Measurements from ENCODE around the gene MEIS2.

Gene MEIS2

DNA sequence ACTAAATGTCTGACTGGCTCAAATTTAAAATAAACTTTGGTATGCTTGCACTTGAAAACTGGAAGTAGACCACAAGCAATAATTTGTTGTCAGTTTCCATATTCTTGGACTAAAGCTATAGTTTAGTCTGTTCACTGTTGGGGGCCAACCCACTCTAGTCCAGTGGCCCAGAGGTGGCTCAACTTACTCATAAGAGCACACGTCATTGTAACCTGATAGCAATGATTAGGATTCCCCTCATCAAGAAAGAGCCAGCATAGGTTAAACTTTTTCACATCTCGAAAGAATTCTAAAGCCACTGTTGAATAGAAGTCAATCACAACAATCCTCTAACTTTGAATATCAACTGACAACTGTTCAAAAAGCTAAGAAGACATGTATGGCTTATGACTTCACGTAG lies 147.0 kb downstream of the MEIS2 start:
- TF ChIP-seq FOXP2 (optimal IDR thresholded peaks at IDR 0.05; ENCODE audit: borderline replicate concordance, extremely low read depth, extremely low read length, insufficient read depth) (no peak), SIN3A (IDR thresholded peaks at IDR 0.05; ENCODE audit: borderline replicate concordance, insufficient read depth, low read length) (no peak), POLR2AphosphoS5 (IDR thresholded peaks at IDR 0.05; ENCODE audit: low read depth, low read length) (no peak), TAF1 (IDR thresholded peaks at IDR 0.05; ENCODE audit: borderline replicate concordance, insufficient read depth, low read length) (no peak)
- TF ChIP-seq, protein P1, sequence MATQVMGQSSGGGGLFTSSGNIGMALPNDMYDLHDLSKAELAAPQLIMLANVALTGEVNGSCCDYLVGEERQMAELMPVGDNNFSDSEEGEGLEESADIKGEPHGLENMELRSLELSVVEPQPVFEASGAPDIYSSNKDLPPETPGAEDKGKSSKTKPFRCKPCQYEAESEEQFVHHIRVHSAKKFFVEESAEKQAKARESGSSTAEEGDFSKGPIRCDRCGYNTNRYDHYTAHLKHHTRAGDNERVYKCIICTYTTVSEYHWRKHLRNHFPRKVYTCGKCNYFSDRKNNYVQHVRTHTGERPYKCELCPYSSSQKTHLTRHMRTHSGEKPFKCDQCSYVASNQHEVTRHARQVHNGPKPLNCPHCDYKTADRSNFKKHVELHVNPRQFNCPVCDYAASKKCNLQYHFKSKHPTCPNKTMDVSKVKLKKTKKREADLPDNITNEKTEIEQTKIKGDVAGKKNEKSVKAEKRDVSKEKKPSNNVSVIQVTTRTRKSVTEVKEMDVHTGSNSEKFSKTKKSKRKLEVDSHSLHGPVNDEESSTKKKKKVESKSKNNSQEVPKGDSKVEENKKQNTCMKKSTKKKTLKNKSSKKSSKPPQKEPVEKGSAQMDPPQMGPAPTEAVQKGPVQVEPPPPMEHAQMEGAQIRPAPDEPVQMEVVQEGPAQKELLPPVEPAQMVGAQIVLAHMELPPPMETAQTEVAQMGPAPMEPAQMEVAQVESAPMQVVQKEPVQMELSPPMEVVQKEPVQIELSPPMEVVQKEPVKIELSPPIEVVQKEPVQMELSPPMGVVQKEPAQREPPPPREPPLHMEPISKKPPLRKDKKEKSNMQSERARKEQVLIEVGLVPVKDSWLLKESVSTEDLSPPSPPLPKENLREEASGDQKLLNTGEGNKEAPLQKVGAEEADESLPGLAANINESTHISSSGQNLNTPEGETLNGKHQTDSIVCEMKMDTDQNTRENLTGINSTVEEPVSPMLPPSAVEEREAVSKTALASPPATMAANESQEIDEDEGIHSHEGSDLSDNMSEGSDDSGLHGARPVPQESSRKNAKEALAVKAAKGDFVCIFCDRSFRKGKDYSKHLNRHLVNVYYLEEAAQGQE (IDR thresholded peaks at IDR 0.05; ENCODE audit: insufficient read depth in 1 of 2, low read depth in 2 of 2, low read length in 2 of 2): no peak

DNA sequence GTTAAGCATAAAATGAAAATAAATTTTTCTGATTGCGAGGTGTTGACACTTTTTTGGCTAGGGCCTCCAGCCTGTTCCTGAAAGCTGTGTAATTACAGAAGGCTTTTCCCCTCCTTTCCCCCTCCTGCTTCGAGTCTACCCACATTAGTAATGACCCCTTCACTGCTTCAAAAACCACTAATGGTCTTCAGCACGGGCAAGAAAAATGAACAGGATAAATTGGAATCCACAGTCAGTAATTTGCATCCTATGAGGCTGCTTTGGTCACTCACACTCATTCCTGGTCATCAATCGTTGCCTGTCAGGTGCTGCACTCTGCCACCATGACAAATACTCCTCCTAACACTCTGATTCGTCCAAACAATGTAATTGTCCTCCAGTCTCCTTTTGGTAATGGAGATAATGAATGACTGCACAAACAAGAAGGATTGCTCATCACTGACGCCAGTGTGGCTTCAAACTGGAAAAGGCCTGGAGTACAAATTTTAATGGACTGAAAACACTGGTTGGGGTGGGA lies 148.6 kb downstream of the MEIS2 start:
- TF ChIP-seq SIN3A (IDR thresholded peaks at IDR 0.05; ENCODE audit: borderline replicate concordance, insufficient read depth, low read length) (no peak), FOXP2 (optimal IDR thresholded peaks at IDR 0.05; ENCODE audit: borderline replicate concordance, extremely low read depth, extremely low read length, insufficient read depth) (peak; percentile 78)

DNA sequence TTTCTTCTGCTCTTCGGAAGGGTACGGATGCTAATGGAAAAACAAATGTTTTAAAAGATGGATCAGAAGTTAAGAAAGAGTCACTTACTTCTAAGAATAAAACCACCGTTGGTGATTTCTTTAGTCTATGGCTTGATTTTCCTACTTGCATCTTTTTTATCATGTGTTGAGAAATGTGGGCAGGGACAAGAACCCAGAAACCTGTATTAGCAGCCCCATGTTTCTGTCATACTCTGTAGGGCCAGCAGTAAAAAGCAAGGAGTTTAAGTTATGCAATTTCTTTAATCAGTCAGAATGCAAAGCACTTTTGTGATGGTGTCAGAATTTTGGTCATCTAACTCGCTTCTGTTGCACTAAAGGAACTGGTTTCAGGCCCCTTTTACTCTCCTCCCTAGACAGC lies 150.0 kb downstream of the MEIS2 start:
- TF ChIP-seq POLR2AphosphoS5 (IDR thresholded peaks at IDR 0.05; ENCODE audit: low read depth, low read length) (no peak), TAF1 (IDR thresholded peaks at IDR 0.05; ENCODE audit: borderline replicate concordance, insufficient read depth, low read length) (no peak), SIN3A (IDR thresholded peaks at IDR 0.05; ENCODE audit: borderline replicate concordance, insufficient read depth, low read length) (no peak), FOXP2 (optimal IDR thresholded peaks at IDR 0.05; ENCODE audit: borderline replicate concordance, extremely low read depth, extremely low read length, insufficient read depth) (no peak)
- TF ChIP-seq, protein P1 (IDR thresholded peaks at IDR 0.05; ENCODE audit: insufficient read depth in 1 of 2, low read depth in 2 of 2, low read length in 2 of 2): no peak

DNA sequence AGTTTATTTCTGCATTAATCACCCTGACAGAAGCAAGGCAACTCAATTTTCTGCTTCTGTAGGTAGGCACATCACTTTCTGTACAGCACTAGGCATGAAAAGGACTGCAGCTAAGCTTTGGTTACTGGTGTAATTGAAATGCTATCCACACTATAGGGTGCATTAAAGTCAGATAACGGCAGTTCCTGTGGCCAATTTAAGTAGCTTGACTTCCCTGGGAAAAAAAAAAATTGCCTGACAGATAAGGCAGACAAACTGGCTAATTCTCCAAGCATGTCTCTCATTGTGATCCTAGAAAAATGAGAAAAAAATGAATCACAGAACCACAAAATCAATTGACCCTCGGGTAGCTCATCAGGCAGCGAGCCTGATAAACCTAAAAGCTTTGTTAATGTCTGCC lies 151.4 kb downstream of the MEIS2 start:
- TF ChIP-seq, protein P1 (IDR thresholded peaks at IDR 0.05; ENCODE audit: insufficient read depth in 1 of 2, low read depth in 2 of 2, low read length in 2 of 2): no peak
- TF ChIP-seq SIN3A (IDR thresholded peaks at IDR 0.05; ENCODE audit: borderline replicate concordance, insufficient read depth, low read length): no peak
- TF ChIP-seq FOXP2 (optimal IDR thresholded peaks at IDR 0.05; ENCODE audit: borderline replicate concordance, extremely low read depth, extremely low read length, insufficient read depth): no peak
- TF ChIP-seq TAF1 (IDR thresholded peaks at IDR 0.05; ENCODE audit: borderline replicate concordance, insufficient read depth, low read length): no peak
- TF ChIP-seq POLR2AphosphoS5 (IDR thresholded peaks at IDR 0.05; ENCODE audit: low read depth, low read length): no peak

DNA sequence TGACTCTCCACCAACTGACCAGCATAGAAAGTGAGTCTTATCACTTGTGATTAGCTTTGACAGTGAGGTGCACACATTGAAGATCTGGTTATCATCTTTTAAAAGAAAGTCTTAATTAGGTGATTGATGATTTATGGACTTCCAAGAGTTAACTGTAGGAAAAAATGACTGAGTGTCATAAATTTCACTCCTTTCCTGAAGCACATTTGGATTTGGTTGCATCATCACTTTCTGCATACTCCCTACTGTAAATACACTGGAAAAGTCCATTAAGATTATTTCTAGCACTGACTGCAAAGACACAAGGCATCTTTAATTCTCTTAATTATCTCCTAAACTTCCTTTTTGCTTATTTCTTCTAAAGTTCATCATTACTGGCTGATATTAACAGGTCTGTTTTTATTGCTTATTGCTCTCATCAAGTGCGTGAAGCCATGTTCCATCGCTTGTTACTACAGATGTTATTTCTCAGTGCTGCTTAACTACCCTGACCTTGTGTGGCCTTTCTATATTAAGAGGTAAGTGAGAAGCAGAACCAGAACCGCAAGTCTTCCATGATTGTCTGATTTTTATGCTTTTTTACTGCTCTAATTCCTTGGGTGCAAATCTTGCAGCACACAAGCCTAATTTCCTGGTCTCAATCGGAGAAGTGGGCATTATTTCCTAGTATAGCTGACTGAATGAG lies 153.2 kb downstream of the MEIS2 start:
- TF ChIP-seq SIN3A (IDR thresholded peaks at IDR 0.05; ENCODE audit: borderline replicate concordance, insufficient read depth, low read length): no peak
- TF ChIP-seq POLR2AphosphoS5 (IDR thresholded peaks at IDR 0.05; ENCODE audit: low read depth, low read length): no peak
- TF ChIP-seq, protein P1 (IDR thresholded peaks at IDR 0.05; ENCODE audit: insufficient read depth in 1 of 2, low read depth in 2 of 2, low read length in 2 of 2): no peak
- TF ChIP-seq TAF1 (IDR thresholded peaks at IDR 0.05; ENCODE audit: borderline replicate concordance, insufficient read depth, low read length): no peak
- TF ChIP-seq FOXP2 (optimal IDR thresholded peaks at IDR 0.05; ENCODE audit: borderline replicate concordance, extremely low read depth, extremely low read length, insufficient read depth): no peak
